Natural killer cell (primary cell): ENCODE results near the gene RNF17. TPM values are rescaled to one million over a fixed set of nuclear protein-coding genes. Genes with fewer than 3 reads are reported as not detected.

ENCODE experiments used
- ATAC-seq, 3 donors: fragments of 150-1000 bp in 2 of 3; fragments of 200-7000 bp in 1 of 3; cut with Tn5 transposase; 1 replicate in 1 of 3; 2 replicates in 2 of 3; pipeline ENCODE4 v1.10.0; 2021; ENCODE audit warnings: mild to moderate bottlenecking in 2 of 3, moderate library complexity in 2 of 3
- DNase-seq, 2 donors: peaks; one replicate each; pipeline versions ENCODE4 v3.0.0 to v3.0.0-alpha.2; 2013 to 2021; ENCODE audit warnings: mixed read lengths in 1 of 2
- H3K27ac ChIP-seq: one replicate; pipeline ENCODE4 v1.5.1; 2013; ENCODE audit warnings: mild to moderate bottlenecking, low read length
- H3K27me3 ChIP-seq: one replicate; pipeline ENCODE4 v1.6.1; 2013; ENCODE audit warnings: low read length; ENCODE audit not compliant: control insufficient read depth, insufficient read depth
- H3K36me3 ChIP-seq: one replicate; pipeline ENCODE4 v1.6.1; 2013; ENCODE audit warnings: low read length; ENCODE audit not compliant: control insufficient read depth, insufficient read depth
- H3K4me1 ChIP-seq: one replicate; pipeline ENCODE4 v1.6.1; 2013; ENCODE audit warnings: low read length; ENCODE audit not compliant: control insufficient read depth, insufficient read depth
- H3K4me3 ChIP-seq: one replicate; pipeline ENCODE4 v1.5.1; 2013; ENCODE audit warnings: low read length
- H3K9me3 ChIP-seq: one replicate; pipeline ENCODE4 v1.6.1; 2013; ENCODE audit warnings: low read length; ENCODE audit not compliant: control insufficient read depth, insufficient read depth
- H3K27ac Mint-ChIP-seq, 2 donors: one replicate each; pipeline ENCODE4 v1.8.0; 2022; ENCODE audit warnings: mild to moderate bottlenecking in 2 of 2, mixed read lengths in 2 of 2, moderate library complexity in 1 of 2
- H3K27me3 Mint-ChIP-seq, 2 donors: one replicate each; pipeline ENCODE4 v1.8.0; 2022; ENCODE audit warnings: low read depth in 2 of 2, mixed read lengths in 2 of 2
- H3K36me3 Mint-ChIP-seq: one replicate; pipeline ENCODE4 v1.8.0; 2022; ENCODE audit warnings: mixed read lengths
- H3K4me1 Mint-ChIP-seq, 2 donors: one replicate each; pipeline ENCODE4 v1.8.0; 2022; ENCODE audit warnings: mixed read lengths in 2 of 2
- H3K4me3 Mint-ChIP-seq: one replicate; pipeline ENCODE4 v1.8.0; 2022; ENCODE audit warnings: mild to moderate bottlenecking, moderate library complexity, mixed read lengths
- H3K9me3 Mint-ChIP-seq, 2 donors: one replicate each; pipeline ENCODE4 v1.8.0; 2022; ENCODE audit warnings: mixed read lengths in 2 of 2
- CTCF ChIP-seq: fragments of 200-600 bp; IDR thresholded peaks from one replicate; pipeline ENCODE4 v1.8.0; 2022; ENCODE audit warnings: antibody characterized with exemption
- WGBS: methylation state at CpG from one replicate; pipeline ENCODE4 v1.1.7; 2013; ENCODE audit warnings: missing lambda C conversion rate; ENCODE audit not compliant: insufficient coverage; 5-methylcytosine and 5-hydroxymethylcytosine counted together
- intact Hi-C: fragments of 100-400 bp; cut with micrococcal nuclease; formaldehyde crosslinking; loops from one replicate; pipeline ENCODE4 v1.14.2; 2022
- total RNA-seq, 4 donors: library from RNA; stranded (reverse); fragments of 120-200 nt in 1 of 4; gene quantifications; one replicate each; pipeline versions ENCODE4 v1.2.3 to v1.2.4, GENCODE V29; 2013 to 2022

RNF17 gene
- total RNA-seq, 3 donors from 2014 or later (not counting 1 experiment from before 2014, with no cell fraction given): not detected

GRCh38 chr13:24929196-24929595 lies 165.2 kb downstream of the RNF17 start:
- no peak overlapping the region for H3K27ac ChIP-seq
- peaks cover 0 to 4% of the 10 kb centered on the region in 2 donors for H3K4me1 Mint-ChIP-seq
- no peaks in the 10 kb centered on the region for H3K36me3 ChIP-seq
- H3K27ac Mint-ChIP-seq: no peak overlapping the region
- H3K27me3 ChIP-seq: peaks cover 11% of the 10 kb centered on the region
- H3K4me3 Mint-ChIP-seq: no peak overlapping the region
- no peak overlapping the region for H3K4me3 ChIP-seq
- H3K9me3 ChIP-seq: no peaks in the 10 kb centered on the region
- TF ChIP-seq CTCF: no peak
- 100% methylated on average over 1 of the region's 1 CpG for WGBS
- no peaks in the 10 kb centered on the region for H3K36me3 Mint-ChIP-seq
- no peaks in the 10 kb centered on the region for H3K9me3 Mint-ChIP-seq
- H3K4me1 ChIP-seq: no peaks in the 10 kb centered on the region
- intact Hi-C loops: no loop called here
- peaks cover 36 to 48% of the 10 kb centered on the region in 2 donors for H3K27me3 Mint-ChIP-seq
- ATAC-seq: no peak
- DNase-seq: no peak

Other genes starting within 250 kb of the RNF17 start
- not detected for gene ATP12A, start 83.8 kb upstream of the RNF17 start, total RNA-seq